Cardiac muscle cell (in vitro differentiated cells and primary cell): ENCODE results near the gene KRTAP5-9. TPM values are rescaled to one million over a fixed set of nuclear protein-coding genes. Genes with fewer than 3 reads are reported as not detected.

ENCODE experiments used
- DNase-seq, 2 donors: peaks; one replicate each; pipeline versions ENCODE4 v3.0.0 to v3.0.0-alpha.2; 2010 to 2017; ENCODE audit warnings: low read depth in 1 of 2, low spot score in 1 of 2
- H3K27ac ChIP-seq: fragments of 200-600 bp; sonication (generic); 2 replicates; pipeline ENCODE4 v1.5.1; 2016
- H3K27me3 ChIP-seq: fragments of 200-600 bp; sonication (generic); 2 replicates; pipeline ENCODE4 v1.6.0; 2016; ENCODE audit warnings: control low read depth
- H3K36me3 ChIP-seq: fragments of 200-600 bp; sonication (generic); 2 replicates; pipeline ENCODE4 v1.5.1; 2016; ENCODE audit warnings: control low read depth
- H3K4me1 ChIP-seq: fragments of 200-600 bp; sonication (generic); 2 replicates; pipeline ENCODE4 v1.8.1; 2017; ENCODE audit warnings: low read depth, mild to moderate bottlenecking, mixed run types
- H3K4me3 ChIP-seq: fragments of 200-600 bp; sonication (generic); 2 replicates; pipeline ENCODE4 v1.5.1; 2016; ENCODE audit warnings: mild to moderate bottlenecking
- H3K9me3 ChIP-seq: fragments of 200-600 bp; sonication (generic); 2 replicates; pipeline ENCODE4 v1.5.1; 2017; ENCODE audit warnings: low read depth, mild to moderate bottlenecking, control low read depth
- CTCF ChIP-seq: IDR thresholded peaks from 2 replicates; pipeline ENCODE4 v1.5.1; 2012; ENCODE audit warnings: low read depth, mild to moderate bottlenecking, low read length
- polyA plus RNA-seq: library from polyadenylated mRNA; unstranded; fragments of >200 nt; fragmentation: Nextera tagmentation; extraction: Ambion mirVana; gene quantifications from 2 replicates; pipeline ENCODE4 v1.2.1, GENCODE V29; 2016
- total RNA-seq: library from RNA; depleted of rRNA; stranded (reverse); fragments of >200 nt; gene quantifications from 2 replicates; pipeline ENCODE4 v1.2.3, GENCODE V29; 2016

Gene KRTAP5-9
- total and polyA plus RNA-seq, 2 experiments from 2014 or later: 0.39 TPM; not detected in 1

- DNase-seq: no peak
- H3K9me3 ChIP-seq: no peaks in the 10 kb centered on the region
- no peak for TF ChIP-seq CTCF
- no peaks in the 10 kb centered on the region for H3K4me1 ChIP-seq
- H3K36me3 ChIP-seq: no peaks in the 10 kb centered on the region
- H3K27me3 ChIP-seq: no peaks in the 10 kb centered on the region
- no peak overlapping the region for H3K4me3 ChIP-seq
- no peak overlapping the region for H3K27ac ChIP-seq
Observed at GRCh38 chr11:71543866-71544265, 4.4 kb upstream of the KRTAP5-9 start.

- no peaks in the 10 kb centered on the region for H3K36me3 ChIP-seq
- no peak for TF ChIP-seq CTCF
- no peaks in the 10 kb centered on the region for H3K9me3 ChIP-seq
- DNase-seq: no peak
- H3K4me3 ChIP-seq: no peak overlapping the region
- no peaks in the 10 kb centered on the region for H3K27me3 ChIP-seq
- H3K4me1 ChIP-seq: no peaks in the 10 kb centered on the region
- H3K27ac ChIP-seq: no peak overlapping the region
Observed at GRCh38 chr11:71544525-71545214, 3.5 kb upstream of the KRTAP5-9 start.

- Histone ChIP-seq H3K9me3 (no peaks in the 10 kb centered on the region), H3K4me3 (no peak overlapping the region), H3K4me1 (no peaks in the 10 kb centered on the region), H3K36me3 (no peaks in the 10 kb centered on the region), H3K27ac (no peak overlapping the region), H3K27me3 (no peaks in the 10 kb centered on the region)
- TF ChIP-seq CTCF: no peak
- no peak for DNase-seq
Observed at GRCh38 chr11:71545405-71545966, 2.7 kb upstream of the KRTAP5-9 start.

- TF ChIP-seq CTCF: no peak
- H3K4me1 ChIP-seq: no peaks in the 10 kb centered on the region
- H3K36me3 ChIP-seq: no peaks in the 10 kb centered on the region
- no peak overlapping the region for H3K4me3 ChIP-seq
- DNase-seq: no peak
- no peaks in the 10 kb centered on the region for H3K9me3 ChIP-seq
- H3K27ac ChIP-seq: no peak overlapping the region
- H3K27me3 ChIP-seq: no peaks in the 10 kb centered on the region
Observed at GRCh38 chr11:71548716-71549151, 514 bp downstream of the KRTAP5-9 start.

GRCh38 chr11:71551711-71552110 lies 3.5 kb downstream of the KRTAP5-9 start:
- Histone ChIP-seq H3K27ac (no peak overlapping the region), H3K27me3 (no peaks in the 10 kb centered on the region), H3K36me3 (no peaks in the 10 kb centered on the region), H3K4me1 (no peaks in the 10 kb centered on the region), H3K4me3 (no peak overlapping the region), H3K9me3 (no peaks in the 10 kb centered on the region)
- no peak for TF ChIP-seq CTCF
- DNase-seq: no peak
